ENCODE data around the gene TLE2.
A peak's percentile ranks its signal among the peaks of the same experiment; 100 is the strongest.

The TLE2 gene

DNA sequence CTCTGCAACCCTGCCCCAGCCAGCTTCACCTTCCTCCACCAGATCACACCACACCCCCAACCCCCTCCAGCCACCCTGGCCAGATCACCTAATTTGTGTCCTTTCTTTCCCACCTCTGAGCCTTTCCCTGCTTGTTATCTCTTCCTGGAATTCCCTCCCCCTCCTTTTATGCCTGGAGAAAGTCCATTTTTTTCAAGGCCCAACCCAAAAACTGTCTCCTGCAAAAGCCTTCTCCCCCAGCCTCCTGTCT lies 5.3 kb upstream of the TLE2 start:
- Histone ChIP-seq H3K4me1 (ENCODE audit: insufficient read depth, low read length) (peaks cover 31% of the 10 kb centered on the region), H4K20me1 (ENCODE audit: insufficient read depth, low read length) (no peaks in the 10 kb centered on the region), H3K27ac (ENCODE audit: low read length) (peak overlapping the region; percentile 86), H3K9me3 (ENCODE audit: insufficient read depth, low read length, severe bottlenecking) (no peaks in the 10 kb centered on the region), H2AFZ (ENCODE audit: low read depth, low read length) (no peak overlapping the region), H3K4me2 (ENCODE audit: insufficient read depth, low read length) (peak overlapping the region; percentile 80), H3K27me3 (ENCODE audit: insufficient read depth, low read length, poor library complexity) (peaks cover 18% of the 10 kb centered on the region), H3K79me2 (ENCODE audit: insufficient read depth, low read length) (no peaks in the 10 kb centered on the region), H3K4me3 (ENCODE audit: low read depth in 1 of 2, low read length in 2 of 2) (peak overlapping the region in 1 of 2 experiments; percentile 69; a peak in 2 of 4 replicates), H3K9ac (ENCODE audit: low read depth, low read length) (peak overlapping the region; percentile 84), H3K36me3 (ENCODE audit: insufficient read depth, low read length) (no peaks in the 10 kb centered on the region)
- DNase-seq: no peak
- TF ChIP-seq EZH2 (IDR thresholded peaks at IDR 0.05; ENCODE audit: borderline replicate concordance, low read depth, low read length, severe bottlenecking): no peak
- TF ChIP-seq, protein P1, sequence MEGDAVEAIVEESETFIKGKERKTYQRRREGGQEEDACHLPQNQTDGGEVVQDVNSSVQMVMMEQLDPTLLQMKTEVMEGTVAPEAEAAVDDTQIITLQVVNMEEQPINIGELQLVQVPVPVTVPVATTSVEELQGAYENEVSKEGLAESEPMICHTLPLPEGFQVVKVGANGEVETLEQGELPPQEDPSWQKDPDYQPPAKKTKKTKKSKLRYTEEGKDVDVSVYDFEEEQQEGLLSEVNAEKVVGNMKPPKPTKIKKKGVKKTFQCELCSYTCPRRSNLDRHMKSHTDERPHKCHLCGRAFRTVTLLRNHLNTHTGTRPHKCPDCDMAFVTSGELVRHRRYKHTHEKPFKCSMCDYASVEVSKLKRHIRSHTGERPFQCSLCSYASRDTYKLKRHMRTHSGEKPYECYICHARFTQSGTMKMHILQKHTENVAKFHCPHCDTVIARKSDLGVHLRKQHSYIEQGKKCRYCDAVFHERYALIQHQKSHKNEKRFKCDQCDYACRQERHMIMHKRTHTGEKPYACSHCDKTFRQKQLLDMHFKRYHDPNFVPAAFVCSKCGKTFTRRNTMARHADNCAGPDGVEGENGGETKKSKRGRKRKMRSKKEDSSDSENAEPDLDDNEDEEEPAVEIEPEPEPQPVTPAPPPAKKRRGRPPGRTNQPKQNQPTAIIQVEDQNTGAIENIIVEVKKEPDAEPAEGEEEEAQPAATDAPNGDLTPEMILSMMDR (IDR thresholded peaks at IDR 0.05; ENCODE audit: borderline replicate concordance, extremely low read depth, low read length, poor library complexity, severe bottlenecking): no peak
- ATAC-seq (ENCODE audit: insufficient read depth, low read depth): no peak

DNA sequence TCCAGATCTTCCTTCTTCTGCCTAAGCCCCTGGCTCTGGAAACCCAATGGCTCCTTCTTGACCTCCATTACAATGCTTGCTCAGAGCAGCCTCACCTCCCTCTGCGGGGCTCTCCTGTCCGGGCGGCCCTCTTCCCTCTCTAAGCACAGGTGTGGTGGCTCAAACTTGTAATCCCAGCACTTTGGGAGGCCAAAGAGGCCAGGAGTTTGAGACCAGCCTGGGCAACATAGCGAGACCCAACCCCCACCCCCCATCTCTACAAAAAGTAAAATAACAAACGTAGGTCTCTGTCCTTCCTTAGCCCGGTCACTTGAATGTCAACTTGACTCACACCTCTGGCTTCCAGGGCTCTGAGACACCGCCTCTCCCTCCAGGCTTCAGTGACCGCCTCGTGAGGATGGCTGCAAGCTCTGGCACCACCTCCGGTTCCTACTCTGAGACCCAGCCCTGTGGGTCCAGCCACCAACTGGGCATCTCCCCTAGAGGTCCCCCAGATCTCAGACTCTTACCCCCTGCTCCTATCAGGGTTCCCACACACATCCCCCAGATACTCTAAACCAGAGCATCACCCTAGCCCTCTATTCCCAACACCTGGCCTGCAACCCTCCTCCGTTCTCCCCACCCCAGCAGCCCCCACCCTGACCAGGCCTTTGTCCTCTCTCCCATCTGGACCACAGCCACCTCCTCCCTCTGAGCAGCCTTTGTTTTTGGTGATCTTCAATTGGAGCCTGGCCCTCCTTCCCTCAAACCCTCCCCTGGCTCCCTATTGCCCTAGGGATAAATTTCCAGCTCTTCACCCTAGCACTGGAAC lies 4.7 kb upstream of the TLE2 start:
- Histone ChIP-seq H3K9me3 (ENCODE audit: insufficient read depth, low read length, severe bottlenecking) (no peaks in the 10 kb centered on the region), H3K27me3 (ENCODE audit: insufficient read depth, low read length, poor library complexity) (peaks cover 19% of the 10 kb centered on the region), H3K4me2 (ENCODE audit: insufficient read depth, low read length) (peak overlapping the region; percentile 80), H2AFZ (ENCODE audit: low read depth, low read length) (no peak overlapping the region), H3K4me1 (ENCODE audit: insufficient read depth, low read length) (peaks cover 32% of the 10 kb centered on the region), H3K79me2 (ENCODE audit: insufficient read depth, low read length) (no peaks in the 10 kb centered on the region), H3K27ac (ENCODE audit: low read length) (no peak overlapping the region), H3K36me3 (ENCODE audit: insufficient read depth, low read length) (no peaks in the 10 kb centered on the region), H3K9ac (ENCODE audit: low read depth, low read length) (peak overlapping the region; percentile 84; the same call in 1 of the 2 replicates), H3K4me3 (ENCODE audit: low read depth in 1 of 2, low read length in 2 of 2) (no peak overlapping the region), H4K20me1 (ENCODE audit: insufficient read depth, low read length) (no peaks in the 10 kb centered on the region)
- no peak for DNase-seq
- TF ChIP-seq EZH2 (IDR thresholded peaks at IDR 0.05; ENCODE audit: borderline replicate concordance, low read depth, low read length, severe bottlenecking): no peak
- TF ChIP-seq, protein P1 (IDR thresholded peaks at IDR 0.05; ENCODE audit: borderline replicate concordance, extremely low read depth, low read length, poor library complexity, severe bottlenecking): no peak
- no peak for ATAC-seq (ENCODE audit: insufficient read depth, low read depth)

- TF ChIP-seq, protein P1 (IDR thresholded peaks at IDR 0.05; ENCODE audit: borderline replicate concordance, extremely low read depth, low read length, poor library complexity, severe bottlenecking): no peak
- no peak for TF ChIP-seq EZH2 (IDR thresholded peaks at IDR 0.05; ENCODE audit: borderline replicate concordance, low read depth, low read length, severe bottlenecking)
- Histone ChIP-seq H3K4me1 (ENCODE audit: insufficient read depth, low read length) (peaks cover 39% of the 10 kb centered on the region), H3K79me2 (ENCODE audit: insufficient read depth, low read length) (no peaks in the 10 kb centered on the region), H3K27ac (ENCODE audit: low read length) (no peak overlapping the region), H2AFZ (ENCODE audit: low read depth, low read length) (no peak overlapping the region), H3K4me2 (ENCODE audit: insufficient read depth, low read length) (no peak overlapping the region), H3K4me3 (ENCODE audit: low read depth in 1 of 2, low read length in 2 of 2) (no peak overlapping the region), H3K9ac (ENCODE audit: low read depth, low read length) (no peak overlapping the region), H3K9me3 (ENCODE audit: insufficient read depth, low read length, severe bottlenecking) (no peaks in the 10 kb centered on the region), H3K36me3 (ENCODE audit: insufficient read depth, low read length) (no peaks in the 10 kb centered on the region), H4K20me1 (ENCODE audit: insufficient read depth, low read length) (no peaks in the 10 kb centered on the region), H3K27me3 (ENCODE audit: insufficient read depth, low read length, poor library complexity) (peaks cover 27% of the 10 kb centered on the region)
- ATAC-seq (ENCODE audit: insufficient read depth, low read depth) (no peak), DNase-seq (no peak)
Observed at GRCh38 chr19:3031607-3031867, 2.5 kb upstream of the TLE2 start.

Measured in DND-41 (cell line).